Mucosa of descending colon (tissue), 3 donors: ENCODE data around the gene DYNC1LI2. TPM values are rescaled to one million over a fixed set of nuclear protein-coding genes. Genes with fewer than 3 reads are reported as not detected.
A peak's percentile ranks its signal among the peaks of the same experiment; 100 is the strongest.

Experiments
- ATAC-seq: fragments of 200-7000 bp; cut with Tn5 transposase; one replicate; pipeline ENCODE4 v1.9.1; 2020; ENCODE audit warnings: mild to moderate bottlenecking, moderate library complexity
- DNase-seq, 3 donors: peaks; one replicate each; pipeline ENCODE4 v3.0.0-alpha.2; 2020
- H3K36me3 ChIP-seq: fragments of 200-600 bp; one replicate; pipeline ENCODE4 v1.8.0; 2021; ENCODE audit warnings: low read depth, mild to moderate bottlenecking
- H3K4me1 ChIP-seq: fragments of 200-600 bp; one replicate; pipeline ENCODE4 v1.8.0; 2021; ENCODE audit warnings: low read depth, mild to moderate bottlenecking
- H3K4me3 ChIP-seq: fragments of 200-600 bp; one replicate; pipeline ENCODE4 v1.8.0; 2021; ENCODE audit warnings: mild to moderate bottlenecking
- H3K9me3 ChIP-seq: fragments of 200-600 bp; one replicate; pipeline ENCODE4 v1.8.0; 2021; ENCODE audit warnings: mild to moderate bottlenecking
- CTCF ChIP-seq: fragments of 200-600 bp; IDR thresholded peaks from one replicate; pipeline ENCODE4 v1.8.0; 2022; ENCODE audit warnings: antibody characterized with exemption, mild to moderate bottlenecking
- intact Hi-C, 2 donors: fragments of 100-400 bp; cut with DNase I in 1 of 2; cut with micrococcal nuclease in 1 of 2; formaldehyde crosslinking; loops; one replicate each; pipeline versions ENCODE4 v1.11.0 to v1.11.1; 2022; cut with DNase I, micrococcal nuclease
- total RNA-seq, 3 donors: library from RNA; stranded (reverse); fragmentation: NEBNext Ultra II Directional in 2 of 3; extraction: Animal tissue kit (Norgen Biotek cat#: 25700) in 2 of 3; gene quantifications; one replicate each; pipeline versions ENCODE4 v1.2.1 to v1.2.4, GENCODE V29; 2021 to 2023
- donor health status: DM: no; HTN: no; CAD: no; lungs with moderate emphysema.
- donor health status: DM: no; HTN: no; CAD: no.
- donor health status: DM: no; HTN: yes; CAD: no.

Gene DYNC1LI2
- total RNA-seq, 3 donors from 2014 or later = 153 to 249 (median 217) TPM

DNA sequence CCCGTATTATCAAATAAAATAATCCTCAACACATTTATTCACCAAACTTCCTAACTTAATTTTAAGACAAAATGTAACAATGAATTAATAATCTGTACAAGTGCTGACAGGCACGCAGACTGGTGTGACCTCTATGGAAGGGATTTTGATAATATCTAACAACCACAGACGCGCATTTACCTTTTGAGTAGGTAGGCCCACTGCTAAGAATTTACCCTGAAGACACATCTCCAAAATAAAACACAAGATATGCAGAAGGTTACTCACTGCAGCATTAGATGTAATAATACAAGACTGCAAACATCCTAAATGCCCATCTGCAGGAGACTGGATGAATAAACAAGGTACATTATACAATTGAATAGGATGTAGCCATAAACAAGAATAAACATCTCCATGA lies 32.2 kb downstream of the DYNC1LI2 start:
- ATAC-seq (no peak), DNase-seq (no peak)
- Histone ChIP-seq H3K36me3 (no peaks in the 10 kb centered on the region), H3K4me1 (peaks cover 8% of the 10 kb centered on the region), H3K9me3 (no peaks in the 10 kb centered on the region), H3K4me3 (no peak overlapping the region)
- intact Hi-C loops = no loop called here
- no peak for TF ChIP-seq CTCF

DNA sequence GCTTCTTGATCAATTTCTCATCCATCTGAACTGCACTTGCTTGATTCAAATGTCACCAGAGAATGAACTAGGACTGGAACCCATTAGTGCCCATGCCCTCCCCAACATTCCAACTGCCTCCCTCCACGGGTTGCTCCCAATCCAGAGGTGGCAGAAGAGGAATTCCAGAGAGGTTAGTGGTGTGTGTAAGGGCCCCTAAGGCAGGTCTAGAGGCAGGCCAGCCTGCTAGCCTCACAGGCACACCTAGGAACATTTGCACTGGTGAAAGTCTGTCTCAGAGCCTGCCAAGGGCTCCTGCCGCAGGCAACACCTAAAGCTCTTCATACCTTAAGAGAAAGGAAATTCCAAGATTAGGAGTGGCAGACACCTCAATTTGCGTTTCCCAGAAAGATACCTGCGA lies 33.6 kb downstream of the DYNC1LI2 start:
- DNase-seq (no peak), ATAC-seq (no peak)
- no peak for TF ChIP-seq CTCF
- Histone ChIP-seq H3K36me3 (no peaks in the 10 kb centered on the region), H3K4me1 (peaks cover 14% of the 10 kb centered on the region), H3K9me3 (no peaks in the 10 kb centered on the region), H3K4me3 (no peak overlapping the region)
- intact Hi-C loops = no loop called here

DNA sequence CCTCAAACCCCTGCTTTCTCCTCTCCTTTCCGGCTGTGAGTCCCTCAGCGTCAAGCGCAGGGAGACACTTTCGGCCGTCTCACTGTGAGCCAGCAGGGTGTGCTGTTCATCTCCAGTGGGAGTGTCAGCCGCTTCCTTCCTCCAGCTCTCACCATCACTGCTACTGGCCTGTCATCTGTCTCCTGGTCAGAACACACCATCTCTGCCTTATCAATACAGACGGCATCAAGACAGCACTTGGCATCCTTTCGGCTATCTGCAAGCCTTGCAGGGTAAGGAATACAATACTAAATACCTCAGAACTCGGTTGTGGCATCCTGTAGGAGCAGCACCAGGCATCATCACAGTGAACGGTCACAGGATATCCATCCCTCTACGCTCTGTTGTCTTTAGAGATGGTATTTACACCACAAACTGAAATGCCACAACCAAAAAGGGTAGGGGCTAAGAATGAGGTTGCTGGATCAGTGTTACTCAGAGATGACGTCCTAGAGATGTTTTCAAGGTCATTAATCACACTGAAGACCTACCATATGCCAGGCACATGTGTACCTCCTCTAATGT lies 34.2 kb downstream of the DYNC1LI2 start:
- Histone ChIP-seq H3K36me3 (no peaks in the 10 kb centered on the region), H3K4me1 (peaks cover 14% of the 10 kb centered on the region), H3K4me3 (no peak overlapping the region), H3K9me3 (no peaks in the 10 kb centered on the region)
- ATAC-seq = peak; percentile 82
- peak in 2 of 3 donors; percentile 67 to 71 for DNase-seq
- intact Hi-C loops = no loop called here
- no peak for TF ChIP-seq CTCF

DNA sequence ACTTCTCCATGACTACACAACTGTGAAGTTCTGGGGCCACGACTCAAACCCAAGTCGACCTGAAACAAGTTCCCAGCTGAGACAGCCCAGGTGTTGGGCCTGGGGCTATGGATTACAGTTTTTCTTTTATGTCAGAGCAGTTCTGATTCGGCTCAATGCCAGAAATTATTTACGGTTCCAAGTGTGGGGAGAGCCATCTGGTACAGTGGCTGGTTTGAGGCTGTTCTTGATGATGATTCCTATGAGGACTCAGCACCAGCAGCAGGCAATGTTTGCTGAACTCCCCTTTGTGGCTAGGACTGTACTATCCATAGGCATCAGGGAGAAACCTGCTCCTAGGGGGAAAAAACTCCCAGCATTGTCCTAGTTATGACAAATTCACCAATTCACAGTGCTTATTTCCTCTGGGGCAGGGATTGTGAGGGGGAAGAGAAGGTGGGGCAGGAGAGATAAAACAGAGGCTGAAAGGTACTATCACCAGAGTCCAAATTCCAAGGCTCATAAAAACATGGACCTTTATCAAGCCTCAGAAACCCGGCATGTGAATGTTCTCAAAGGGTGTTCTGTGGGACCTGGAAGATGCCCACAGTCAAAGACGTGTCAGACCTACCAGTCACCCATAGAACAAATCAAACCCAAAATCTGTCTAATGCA lies 36.6 kb downstream of the DYNC1LI2 start:
- no peak for TF ChIP-seq CTCF
- no peak overlapping the region for H3K4me3 ChIP-seq
- H3K4me1 ChIP-seq = peaks cover 14% of the 10 kb centered on the region
- DNase-seq (peak in 1 of 3 donors; percentile 59), ATAC-seq (peak; percentile 89)
- no peaks in the 10 kb centered on the region for H3K36me3 ChIP-seq
- no peaks in the 10 kb centered on the region for H3K9me3 ChIP-seq
- intact Hi-C loops = no loop called here

DNA sequence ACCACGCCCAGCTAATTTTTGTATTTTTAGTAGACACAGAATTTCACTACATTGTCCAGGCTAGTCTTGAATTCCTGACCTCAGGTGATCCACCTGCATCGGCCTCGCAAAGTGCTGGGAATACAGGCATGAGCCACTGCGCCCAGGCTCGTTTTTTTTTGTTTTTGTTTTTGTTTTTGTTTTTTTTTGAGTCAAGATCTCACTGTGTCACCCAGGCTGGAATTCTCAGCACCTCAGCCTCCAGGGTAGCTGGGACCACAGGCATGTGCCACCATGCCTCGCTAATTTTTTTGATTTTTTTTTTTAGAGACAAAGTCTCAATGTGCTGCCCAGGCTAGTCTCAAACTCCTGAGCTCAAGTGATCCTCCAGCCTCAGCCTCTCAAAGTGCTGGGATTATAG lies 37.3 kb downstream of the DYNC1LI2 start:
- Histone ChIP-seq H3K9me3 (no peaks in the 10 kb centered on the region), H3K4me3 (no peak overlapping the region), H3K36me3 (no peaks in the 10 kb centered on the region), H3K4me1 (peaks cover 14% of the 10 kb centered on the region)
- intact Hi-C loops = no loop called here
- no peak for DNase-seq
- no peak for ATAC-seq
- TF ChIP-seq CTCF = no peak
